ENCODE results near the gene TOMM7. TPM values are rescaled to one million over a fixed set of nuclear protein-coding genes. Genes with fewer than 3 reads are reported as not detected.
"Not testable (repeated sequence)": the region's sequence is repeated elsewhere in the genome, so short reads cannot be mapped to it uniquely, and the experiment has no call there.

The TOMM7 gene
- total and polyA plus RNA-seq, 10 of the 15 experiments (the other 5 are each of a cell fraction or from before 2014, with no cell fraction given), result 151 to 1,497 (median 322) TPM

GRCh38 chr7:22781230-22781711 lies 41.4 kb downstream of the TOMM7 start (continued):
- no peak for TF ChIP-seq CTCF (IDR thresholded peaks at IDR 0.05 in 2 of 3, conservative IDR thresholded peaks at IDR 0.05 in 1 of 3; ENCODE audit: control insufficient read depth in 2 of 3, extremely low read depth in 1 of 3, insufficient read depth in 1 of 3, low read depth in 3 of 3, low read length in 3 of 3)
- no peak for TF ChIP-seq NR2C1 (IDR thresholded peaks at IDR 0.05)
- no peak for TF ChIP-seq JUND (IDR thresholded peaks at IDR 0.05; ENCODE audit: low read depth, low read length)
- no peak for TF ChIP-seq DPF2 (IDR thresholded peaks at IDR 0.05)
- TF ChIP-seq E2F4 (IDR thresholded peaks at IDR 0.05; ENCODE audit: low read depth, low read length), result no peak
- TF ChIP-seq POU2F2 (IDR thresholded peaks at IDR 0.05; ENCODE audit: borderline replicate concordance, low read depth, low read length), result no peak

- in situ Hi-C loops (cut with MboI); H3K9me3 ChIP-seq (replicated peaks; ENCODE audit: control insufficient read depth, insufficient read depth, low read length); H3K4me1 ChIP-seq (ENCODE audit: control insufficient read depth, insufficient read depth, low read length); ATAC-seq; intact Hi-C loops (cut with micrococcal nuclease; ENCODE audit: unreplicated experiment); FAIRE-seq; H4K20me1 ChIP-seq (ENCODE audit: control insufficient read depth, insufficient read depth); RAD21 ChIA-PET (ENCODE audit: unreplicated experiment); H3K4me2 ChIP-seq (ENCODE audit: control insufficient read depth, insufficient read depth); H3K4me3 ChIP-seq; H3K9ac ChIP-seq (ENCODE audit: control insufficient read depth, insufficient read depth, low read length); H3K36me3 ChIP-seq (ENCODE audit: control insufficient read depth in 2 of 2, insufficient read depth in 2 of 2, low read length in 1 of 2); BruUV-seq (replicated peaks); H3K27ac ChIP-seq (ENCODE audit: control insufficient read depth, insufficient read depth); DNase-seq (ENCODE audit: low read depth, low spot score); H3K27me3 ChIP-seq (replicated peaks in 1 of 2; ENCODE audit: control insufficient read depth in 2 of 2, insufficient read depth in 2 of 2, low read length in 1 of 2); H3K79me2 ChIP-seq (ENCODE audit: control insufficient read depth, insufficient read depth, low read length); POLR2A ChIA-PET; H2AFZ ChIP-seq (ENCODE audit: control insufficient read depth, low read depth, low read length): not testable (repeated sequence)
- ChIA-PET SMC1A (ENCODE audit: uncharacterized antibody, unreplicated experiment) (interaction anchor here (1.2 to 1.6 kb wide), 3 partner anchors 15 to 276 kb away, joined by 4 to 5 read pairs (median 4); no protein-coding TSS in a partner anchor), CTCF (interaction anchor here (0.8 to 1.9 kb wide), 4 partner anchors 26 to 276 kb away, joined by 3 to 10 read pairs (median 6); no protein-coding TSS in a partner anchor)
- 30% methylated on average over 4 of the region's 4 CpGs for WGBS (ENCODE audit: insufficient coverage, insufficient replicate concordance, low lambda C conversion rate, missing lambda C conversion rate)
These were observed 42.8 kb downstream of the TOMM7 start for GRCh38 chr7:22779730-22780323.
